Stimulated activated CD4-positive, alpha-beta T cell treated with anti-CD3 and anti-CD28 coated beads, TNF-alpha, amount 100 ng/mL, for 24 hours (primary cell): ENCODE data around the gene ASB6.
"Not testable (repeated sequence)": the region's sequence is repeated elsewhere in the genome, so short reads cannot be mapped to it uniquely, and the experiment has no call there.

Experiments used
- DNase-seq, 3 experiments: peaks; one replicate each; pipeline ENCODE4 v3.0.0-alpha.2; 2020; ENCODE audit warnings: low read depth in 3 of 3

Gene ASB6

GRCh38 chr9:129644365-129644764 lies 2.4 kb upstream of the ASB6 start:
- no peak for DNase-seq

- no peak for DNase-seq
These were observed 1.8 kb upstream of the ASB6 start for GRCh38 chr9:129643706-129644105.

- DNase-seq = no peak
These were observed 841 bp downstream of the ASB6 start for GRCh38 chr9:129640871-129641749.

GRCh38 chr9:129640086-129640870 lies 1.7 kb downstream of the ASB6 start:
- no peak for DNase-seq

- DNase-seq = no peak
These were observed 2.2 kb downstream of the ASB6 start for GRCh38 chr9:129639756-129640085.

GRCh38 chr9:129639034-129639630 lies 2.8 kb downstream of the ASB6 start:
- no peak for DNase-seq

- DNase-seq = no peak
These were observed 4.1 kb downstream of the ASB6 start for GRCh38 chr9:129637673-129638439.

- DNase-seq = no peak
These were observed 4.8 kb downstream of the ASB6 start for GRCh38 chr9:129637102-129637501.

GRCh38 chr9:129636343-129636742 lies 5.6 kb downstream of the ASB6 start:
- not testable (repeated sequence) for DNase-seq

- DNase-seq = no peak
These were observed 6.6 kb downstream of the ASB6 start for GRCh38 chr9:129635099-129636065.

GRCh38 chr9:129633848-129634247 lies 8.1 kb downstream of the ASB6 start:
- DNase-seq = no peak

- no peak for DNase-seq
These were observed 8.7 kb downstream of the ASB6 start for GRCh38 chr9:129633207-129633606.

- DNase-seq = no peak
These were observed 9.5 kb downstream of the ASB6 start for GRCh38 chr9:129632460-129632859.

- DNase-seq = no peak
These were observed 10.2 kb downstream of the ASB6 start for GRCh38 chr9:129631674-129632129.

- DNase-seq = no peak
These were observed 10.8 kb downstream of the ASB6 start for GRCh38 chr9:129630967-129631673.

GRCh38 chr9:129629251-129629820 lies 12.6 kb downstream of the ASB6 start:
- DNase-seq = no peak

GRCh38 chr9:129628709-129629108 lies 13.2 kb downstream of the ASB6 start:
- no peak for DNase-seq

- DNase-seq = no peak
These were observed 14.2 kb downstream of the ASB6 start for GRCh38 chr9:129627556-129628440.
